GM21367 (cell line): Measurements from ENCODE around the gene SIRT2.
"Not testable (repeated sequence)": the region's sequence is repeated elsewhere in the genome, so short reads cannot be mapped to it uniquely, and the experiment has no call there.

Experiments
- ATAC-seq: cut with Tn5 transposase; IDR thresholded peaks from one replicate; pipeline ENCODE4 v1.9.1; 2021; ENCODE audit not compliant: unreplicated experiment

The SIRT2 gene

GRCh38 chr19:38898788-38899446 lies 501 bp downstream of the SIRT2 start:
- no peak for ATAC-seq

GRCh38 chr19:38894968-38895367 lies 4.5 kb downstream of the SIRT2 start:
- ATAC-seq = no peak

GRCh38 chr19:38893341-38893771 lies 6.1 kb downstream of the SIRT2 start:
- ATAC-seq = no peak

- no peak for ATAC-seq
These were observed 6.6 kb downstream of the SIRT2 start for GRCh38 chr19:38892841-38893240.

GRCh38 chr19:38891771-38892170 lies 7.6 kb downstream of the SIRT2 start:
- ATAC-seq = no peak

GRCh38 chr19:38890686-38891085 lies 8.7 kb downstream of the SIRT2 start:
- no peak for ATAC-seq

- ATAC-seq = no peak
These were observed 9.6 kb downstream of the SIRT2 start for GRCh38 chr19:38889803-38890202.

GRCh38 chr19:38888876-38889275 lies 10.5 kb downstream of the SIRT2 start:
- ATAC-seq = no peak

GRCh38 chr19:38884691-38885090 lies 14.7 kb downstream of the SIRT2 start:
- not testable (repeated sequence) for ATAC-seq

GRCh38 chr19:38883286-38883685 lies 16.1 kb downstream of the SIRT2 start:
- ATAC-seq = no peak

- ATAC-seq = no peak
These were observed 18.4 kb downstream of the SIRT2 start for GRCh38 chr19:38880882-38881609.

GRCh38 chr19:38880076-38880881 lies 19.1 kb downstream of the SIRT2 start:
- no peak for ATAC-seq

GRCh38 chr19:38879400-38879751 lies 20.0 kb downstream of the SIRT2 start:
- no peak for ATAC-seq

GRCh38 chr19:38878575-38879399 lies 20.6 kb downstream of the SIRT2 start:
- no peak for ATAC-seq

GRCh38 chr19:38877781-38878574 lies 21.4 kb downstream of the SIRT2 start, which contains the start of gene RINL:
TSS of gene RINL (minus strand) at chr19:38878275. CDS start at chr19:38876742, 1,533 bp downstream.
- ATAC-seq = no peak

- ATAC-seq = no peak
These were observed 23.6 kb downstream of the SIRT2 start for GRCh38 chr19:38875656-38876395.

- not testable (repeated sequence) for ATAC-seq
These were observed 26.0 kb downstream of the SIRT2 start for GRCh38 chr19:38873400-38873799.

GRCh38 chr19:38870612-38871011 lies 28.8 kb downstream of the SIRT2 start:
- no peak for ATAC-seq

- ATAC-seq = peak; percentile 46
These were observed 29.4 kb downstream of the SIRT2 start for GRCh38 chr19:38869836-38870607.
